ENCODE data around the gene SELENBP1. TPM values are rescaled to one million over a fixed set of nuclear protein-coding genes. Genes with fewer than 3 reads are reported as not detected.

SELENBP1 gene
- total and polyA plus RNA-seq, 11 donors: 14.3 to 97.8 (median 37.9) TPM

- ATAC-seq: peak in 3 of 4 donors; percentile 27 to 43 (median 39)
- H3K9me3 ChIP-seq: peaks cover 0 to 2% (median 0%) of the 10 kb centered on the region in 12 donors
- intact Hi-C loops (cut with DNase I): loop anchor here in 1 of 10 donors (1.0 kb wide), 1 partner anchor 38 kb away; no protein-coding TSS in a partner anchor
- peak in 3 of 5 donors; percentile 65 to 69 (median 68) for DNase-seq
- no peak for TF ChIP-seq CTCF (IDR thresholded peaks at IDR 0.05)
- TF ChIP-seq POLR2A (IDR thresholded peaks at IDR 0.05): no peak
- no peaks in the 10 kb centered on the region for H3K27me3 ChIP-seq
- no peak overlapping the region for H3K4me3 ChIP-seq
- peaks cover 0 to 49% (median 31%) of the 10 kb centered on the region in 9 donors for H3K36me3 ChIP-seq
- peak overlapping the region in 9 of 12 donors; percentile 12 to 89 (median 59) for H3K27ac ChIP-seq
- H3K4me1 ChIP-seq: peaks cover 4 to 55% (median 47%) of the 10 kb centered on the region in 12 donors
- 58 to 66% (median 62%) methylated on average over 7 to 8 of the region's 8 CpGs for WGBS, 4 donors
Measured at GRCh38 chr1:151367658-151368392, 4.7 kb downstream of the SELENBP1 start.

- WGBS, 4 donors: 89 to 100% (median 92%) methylated on average over 3 to 4 of the region's 4 CpGs
- intact Hi-C loops (cut with DNase I): no loop called here
Measured at GRCh38 chr1:151364996-151365395, 7.5 kb downstream of the SELENBP1 start.

GRCh38 chr1:151362308-151363155, 10.0 kb downstream of the SELENBP1 start:
- 97 to 98% (median 97%) methylated on average over 3 of the region's 3 CpGs for WGBS, 4 donors
- ATAC-seq: no peak
- intact Hi-C loops (cut with DNase I): no loop called here

More at GRCh38 chr1:151364996-151365395, 7.5 kb downstream of the SELENBP1 start:
- ATAC-seq (no peak), DNase-seq (no peak)
- no peaks in the 10 kb centered on the region for H3K27me3 ChIP-seq
- H3K27ac ChIP-seq: no peak overlapping the region
- peaks cover 4 to 26% (median 21%) of the 10 kb centered on the region in 12 donors for H3K4me1 ChIP-seq
- TF ChIP-seq POLR2A (IDR thresholded peaks at IDR 0.05) (no peak), CTCF (IDR thresholded peaks at IDR 0.05) (no peak)
- H3K4me3 ChIP-seq: no peak overlapping the region
- H3K36me3 ChIP-seq: peaks cover 0 to 55% (median 31%) of the 10 kb centered on the region in 9 donors
- peaks cover 0 to 10% (median 2%) of the 10 kb centered on the region in 12 donors for H3K9me3 ChIP-seq

More at GRCh38 chr1:151362308-151363155, 10.0 kb downstream of the SELENBP1 start:
- Histone ChIP-seq H3K4me3 (no peak overlapping the region), H3K4me1 (peaks cover 0 to 4% (median 1%) of the 10 kb centered on the region in 12 donors), H3K36me3 (peaks cover 0 to 51% (median 31%) of the 10 kb centered on the region in 9 donors), H3K27ac (no peak overlapping the region), H3K9me3 (peaks cover 0 to 10% (median 2%) of the 10 kb centered on the region in 12 donors), H3K27me3 (no peaks in the 10 kb centered on the region)
- DNase-seq: no peak
- TF ChIP-seq POLR2A (IDR thresholded peaks at IDR 0.05): no peak
- no peak for TF ChIP-seq CTCF (IDR thresholded peaks at IDR 0.05)
